Activated T-cell treated with anti-CD3 and anti-CD28 coated beads for 4 hours (primary cell): ENCODE measurements around the gene CRYBB1.

Source experiments
- DNase-seq: peaks from one replicate; pipeline ENCODE4 v3.0.0-alpha.2; 2020

CRYBB1 gene

GRCh38 chr22:26617271-26618199 is at the start of gene CRYBB1:
Gene CRYBB1 (minus strand): TSS chr22:26618027. CDS start chr22:26616319, 1,708 bp downstream.
- DNase-seq, result no peak

- no peak for DNase-seq
Measured at GRCh38 chr22:26667140-26667539, 49.3 kb upstream of the CRYBB1 start.

- no peak for DNase-seq
Measured at GRCh38 chr22:26665813-26666231, 48.0 kb upstream of the CRYBB1 start.

- DNase-seq, result no peak
Measured at GRCh38 chr22:26663374-26663923, 45.6 kb upstream of the CRYBB1 start.

GRCh38 chr22:26662160-26662559 is 44.3 kb upstream of the CRYBB1 start:
- no peak for DNase-seq

GRCh38 chr22:26660961-26661578 is 43.2 kb upstream of the CRYBB1 start:
- DNase-seq, result no peak

- DNase-seq, result no peak
Measured at GRCh38 chr22:26660356-26660755, 42.5 kb upstream of the CRYBB1 start.

- DNase-seq, result peak; percentile 82
Measured at GRCh38 chr22:26658671-26659478, 41.0 kb upstream of the CRYBB1 start.

GRCh38 chr22:26658161-26658560 is 40.3 kb upstream of the CRYBB1 start:
- no peak for DNase-seq

- DNase-seq, result no peak
Measured at GRCh38 chr22:26656891-26657851, 39.3 kb upstream of the CRYBB1 start, which contains the start of gene MIAT. Gene MIAT (plus strand): TSS chr22:26657588.

- no peak for DNase-seq
Measured at GRCh38 chr22:26651815-26652214, 34.0 kb upstream of the CRYBB1 start.

GRCh38 chr22:26650722-26651421 is 33.0 kb upstream of the CRYBB1 start:
- DNase-seq, result no peak

- DNase-seq, result no peak
Measured at GRCh38 chr22:26648528-26649388, 30.9 kb upstream of the CRYBB1 start.

- DNase-seq, result no peak
Measured at GRCh38 chr22:26648011-26648497, 30.2 kb upstream of the CRYBB1 start.

GRCh38 chr22:26646158-26646557 is 28.3 kb upstream of the CRYBB1 start:
- DNase-seq, result no peak

GRCh38 chr22:26643418-26644100 is 25.7 kb upstream of the CRYBB1 start:
- no peak for DNase-seq

- DNase-seq, result peak; percentile 66
Measured at GRCh38 chr22:26642465-26643417, 24.9 kb upstream of the CRYBB1 start.

GRCh38 chr22:26636296-26636695 is 18.5 kb upstream of the CRYBB1 start:
- no peak for DNase-seq
